Natural killer cell (primary cell): ENCODE data around the gene TRIM54. TPM values are rescaled to one million over a fixed set of nuclear protein-coding genes. Genes with fewer than 3 reads are reported as not detected.
A peak's percentile ranks its signal among the peaks of the same experiment; 100 is the strongest.

Experiments used
- ATAC-seq, 3 donors: fragments of 150-1000 bp in 2 of 3; fragments of 200-7000 bp in 1 of 3; cut with Tn5 transposase; 1 replicate in 1 of 3; 2 replicates in 2 of 3; pipeline ENCODE4 v1.10.0; 2021; ENCODE audit warnings: mild to moderate bottlenecking in 2 of 3, moderate library complexity in 2 of 3
- DNase-seq, 2 donors: peaks; one replicate each; pipeline versions ENCODE4 v3.0.0 to v3.0.0-alpha.2; 2013 to 2021; ENCODE audit warnings: mixed read lengths in 1 of 2
- H3K27ac ChIP-seq: one replicate; pipeline ENCODE4 v1.5.1; 2013; ENCODE audit warnings: mild to moderate bottlenecking, low read length
- H3K27me3 ChIP-seq: one replicate; pipeline ENCODE4 v1.6.1; 2013; ENCODE audit warnings: low read length; ENCODE audit not compliant: control insufficient read depth, insufficient read depth
- H3K36me3 ChIP-seq: one replicate; pipeline ENCODE4 v1.6.1; 2013; ENCODE audit warnings: low read length; ENCODE audit not compliant: control insufficient read depth, insufficient read depth
- H3K4me1 ChIP-seq: one replicate; pipeline ENCODE4 v1.6.1; 2013; ENCODE audit warnings: low read length; ENCODE audit not compliant: control insufficient read depth, insufficient read depth
- H3K4me3 ChIP-seq: one replicate; pipeline ENCODE4 v1.5.1; 2013; ENCODE audit warnings: low read length
- H3K9me3 ChIP-seq: one replicate; pipeline ENCODE4 v1.6.1; 2013; ENCODE audit warnings: low read length; ENCODE audit not compliant: control insufficient read depth, insufficient read depth
- H3K27ac Mint-ChIP-seq, 2 donors: one replicate each; pipeline ENCODE4 v1.8.0; 2022; ENCODE audit warnings: mild to moderate bottlenecking in 2 of 2, mixed read lengths in 2 of 2, moderate library complexity in 1 of 2
- H3K27me3 Mint-ChIP-seq, 2 donors: one replicate each; pipeline ENCODE4 v1.8.0; 2022; ENCODE audit warnings: low read depth in 2 of 2, mixed read lengths in 2 of 2
- H3K36me3 Mint-ChIP-seq: one replicate; pipeline ENCODE4 v1.8.0; 2022; ENCODE audit warnings: mixed read lengths
- H3K4me1 Mint-ChIP-seq, 2 donors: one replicate each; pipeline ENCODE4 v1.8.0; 2022; ENCODE audit warnings: mixed read lengths in 2 of 2
- H3K4me3 Mint-ChIP-seq: one replicate; pipeline ENCODE4 v1.8.0; 2022; ENCODE audit warnings: mild to moderate bottlenecking, moderate library complexity, mixed read lengths
- H3K9me3 Mint-ChIP-seq, 2 donors: one replicate each; pipeline ENCODE4 v1.8.0; 2022; ENCODE audit warnings: mixed read lengths in 2 of 2
- WGBS: methylation state at CpG from one replicate; pipeline ENCODE4 v1.1.7; 2013; ENCODE audit warnings: missing lambda C conversion rate; ENCODE audit not compliant: insufficient coverage; 5-methylcytosine and 5-hydroxymethylcytosine counted together
- intact Hi-C: fragments of 100-400 bp; cut with micrococcal nuclease; formaldehyde crosslinking; loops from one replicate; pipeline ENCODE4 v1.14.2; 2022
- total RNA-seq, 4 donors: library from RNA; stranded (reverse); fragments of 120-200 nt in 1 of 4; gene quantifications; one replicate each; pipeline versions ENCODE4 v1.2.3 to v1.2.4, GENCODE V29; 2013 to 2022
- TF ChIP-seq, protein P1 (sequence below): fragments of 200-600 bp; IDR thresholded peaks from one replicate; pipeline ENCODE4 v1.8.0; 2022; ENCODE audit warnings: antibody characterized with exemption

TRIM54 gene
- total RNA-seq, 3 donors from 2014 or later (not counting 1 experiment from before 2014, with no cell fraction given) = 0.18 to 0.21 TPM; not detected in 1

DNA sequence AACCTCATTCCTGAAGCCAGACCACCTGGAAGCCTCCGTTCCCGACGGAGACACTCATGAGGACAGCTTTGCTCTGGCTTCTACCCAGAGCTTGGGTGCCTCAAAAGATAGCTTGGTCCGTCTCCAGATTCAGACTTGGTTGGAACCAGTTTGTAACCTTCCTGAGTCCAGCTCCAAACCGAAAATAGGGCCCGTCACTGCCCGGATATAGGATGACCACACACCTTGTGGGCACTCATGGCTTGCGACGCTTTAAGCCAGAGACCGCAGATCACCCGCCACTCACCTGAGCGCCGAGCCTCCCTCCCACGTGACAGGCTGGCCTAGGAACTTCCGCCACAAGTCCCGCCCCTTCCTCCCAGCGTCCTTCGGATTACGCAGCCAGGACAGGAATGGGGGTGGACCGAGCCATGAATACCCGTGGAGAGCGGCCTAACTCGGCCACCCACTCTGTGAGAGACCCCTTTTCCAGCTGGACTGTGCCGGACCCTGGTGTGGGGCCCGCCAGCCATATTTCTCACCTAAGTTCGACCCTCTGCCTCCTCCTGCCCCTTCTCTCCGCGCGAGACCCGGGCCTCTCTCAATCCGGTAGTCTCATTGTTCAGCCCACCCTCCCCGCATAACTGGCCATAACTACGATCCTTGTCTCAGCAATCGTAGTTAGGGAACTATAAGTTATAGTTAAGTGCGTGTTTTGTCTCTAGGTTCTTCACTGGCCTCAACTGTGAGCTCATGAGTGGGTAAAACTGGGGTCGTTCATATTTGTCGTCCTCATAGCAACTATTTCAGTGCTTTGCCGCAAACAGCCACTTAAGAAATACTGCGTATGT is 40.8 kb downstream of the TRIM54 start, which contains the start of gene MPV17:
Gene MPV17, minus strand, starts transcription at position 332 of the 830 bp plus-strand sequence. CDS start 580 bp downstream, outside the sequence.
- Mint-ChIP-seq H3K27me3 (no peaks in the 10 kb centered on the region), H3K9me3 (no peaks in the 10 kb centered on the region), H3K4me1 (peaks cover 18 to 23% of the 10 kb centered on the region in 2 donors), H3K4me3 (peak within 1 kb of the TSS; percentile 99), H3K36me3 (peaks cover 10% of the 10 kb centered on the region), H3K27ac (peak within 1 kb of the TSS; percentile 98 to 99)
- DNase-seq = peak; percentile 79 to 93
- peak within 1 kb of the TSS; percentile 79 for H3K4me3 ChIP-seq
- H3K36me3 ChIP-seq = peaks cover 16% of the 10 kb centered on the region
- H3K27ac ChIP-seq = peak within 1 kb of the TSS; percentile 88
- under 1% methylated on average over 38 of the region's 39 CpGs for WGBS
- ATAC-seq = peak; percentile 96 to 98 (median 96)
- H3K4me1 ChIP-seq = peaks cover 18% of the 10 kb centered on the region
- H3K27me3 ChIP-seq = no peaks in the 10 kb centered on the region
- TF ChIP-seq, protein P1, sequence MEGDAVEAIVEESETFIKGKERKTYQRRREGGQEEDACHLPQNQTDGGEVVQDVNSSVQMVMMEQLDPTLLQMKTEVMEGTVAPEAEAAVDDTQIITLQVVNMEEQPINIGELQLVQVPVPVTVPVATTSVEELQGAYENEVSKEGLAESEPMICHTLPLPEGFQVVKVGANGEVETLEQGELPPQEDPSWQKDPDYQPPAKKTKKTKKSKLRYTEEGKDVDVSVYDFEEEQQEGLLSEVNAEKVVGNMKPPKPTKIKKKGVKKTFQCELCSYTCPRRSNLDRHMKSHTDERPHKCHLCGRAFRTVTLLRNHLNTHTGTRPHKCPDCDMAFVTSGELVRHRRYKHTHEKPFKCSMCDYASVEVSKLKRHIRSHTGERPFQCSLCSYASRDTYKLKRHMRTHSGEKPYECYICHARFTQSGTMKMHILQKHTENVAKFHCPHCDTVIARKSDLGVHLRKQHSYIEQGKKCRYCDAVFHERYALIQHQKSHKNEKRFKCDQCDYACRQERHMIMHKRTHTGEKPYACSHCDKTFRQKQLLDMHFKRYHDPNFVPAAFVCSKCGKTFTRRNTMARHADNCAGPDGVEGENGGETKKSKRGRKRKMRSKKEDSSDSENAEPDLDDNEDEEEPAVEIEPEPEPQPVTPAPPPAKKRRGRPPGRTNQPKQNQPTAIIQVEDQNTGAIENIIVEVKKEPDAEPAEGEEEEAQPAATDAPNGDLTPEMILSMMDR = no peak
- H3K9me3 ChIP-seq = no peaks in the 10 kb centered on the region
- intact Hi-C loops = loop anchor here (1.0 kb wide), 1 partner anchor 33 kb away; the partner anchor contains the start of gene GTF3C2

DNA sequence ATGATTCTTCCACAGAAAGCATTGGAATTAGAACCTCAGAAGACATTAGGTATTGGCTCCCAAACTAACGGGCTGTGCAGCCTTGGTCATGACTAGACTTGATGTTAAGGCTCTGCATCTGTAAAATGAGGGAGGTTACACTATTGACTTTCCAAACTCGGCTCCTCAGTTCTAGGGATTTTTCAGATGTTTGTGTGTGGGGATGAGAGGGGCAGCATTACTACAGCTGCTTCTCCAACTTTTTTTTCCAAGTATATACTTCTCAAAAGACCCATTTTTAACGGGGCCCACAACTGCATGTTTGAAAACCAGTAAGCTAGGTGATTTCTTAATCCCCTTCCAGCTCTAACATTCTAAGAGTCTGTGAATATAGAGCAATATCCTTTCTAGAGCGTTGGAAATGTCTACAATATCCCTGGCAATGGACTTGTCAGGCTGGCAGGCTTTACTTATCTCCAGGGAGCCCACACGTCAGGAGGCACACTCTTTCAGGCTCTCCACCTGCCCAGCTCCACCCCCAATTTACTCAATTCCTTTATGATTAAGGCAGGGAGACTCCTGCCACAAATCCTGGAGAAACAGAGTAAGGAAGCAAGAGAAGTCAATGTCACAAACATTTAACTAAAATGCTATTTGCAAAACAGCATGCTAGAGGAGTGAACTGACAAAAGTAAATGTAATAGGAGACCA is 41.5 kb downstream of the TRIM54 start:
- Mint-ChIP-seq H3K27ac (peak overlapping the region; percentile 98 to 99), H3K9me3 (no peaks in the 10 kb centered on the region), H3K4me3 (peak overlapping the region; percentile 99), H3K27me3 (no peaks in the 10 kb centered on the region), H3K36me3 (peaks cover 18% of the 10 kb centered on the region), H3K4me1 (peaks cover 18 to 23% of the 10 kb centered on the region in 2 donors)
- WGBS = 60% methylated on average over 4 of the region's 5 CpGs
- Histone ChIP-seq H3K36me3 (peaks cover 22% of the 10 kb centered on the region), H3K9me3 (no peaks in the 10 kb centered on the region), H3K4me1 (peaks cover 18% of the 10 kb centered on the region), H3K27me3 (no peaks in the 10 kb centered on the region), H3K4me3 (peak overlapping the region; percentile 79), H3K27ac (peak overlapping the region; percentile 88)
- DNase-seq = no peak
- TF ChIP-seq, protein P1 = no peak
- intact Hi-C loops = loop anchor here (1.0 kb wide), 1 partner anchor 33 kb away; the partner anchor contains the start of gene GTF3C2
- no peak for ATAC-seq

DNA sequence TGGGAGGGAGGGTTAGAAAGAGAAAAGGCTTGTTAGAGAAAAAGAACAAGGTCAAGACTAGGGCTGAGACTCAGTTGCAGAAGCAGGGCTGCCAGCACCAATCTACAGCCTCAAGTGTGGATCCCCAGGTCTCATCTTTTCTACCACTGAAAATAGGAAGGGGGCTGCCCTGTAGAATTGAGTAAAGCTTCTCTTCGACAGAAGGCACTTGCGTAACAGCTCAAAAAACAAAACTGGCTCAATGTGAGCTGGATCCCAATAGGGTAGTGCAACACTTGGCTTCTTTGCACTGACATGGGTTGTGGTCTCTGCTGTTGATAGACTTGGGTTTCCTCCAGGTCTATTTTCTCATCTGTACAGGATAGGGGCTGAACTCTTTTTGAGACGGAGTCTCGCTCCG is 42.5 kb downstream of the TRIM54 start:
- Histone ChIP-seq H3K36me3 (peaks cover 32% of the 10 kb centered on the region), H3K4me3 (no peak overlapping the region), H3K4me1 (peaks cover 18% of the 10 kb centered on the region), H3K27me3 (no peaks in the 10 kb centered on the region), H3K27ac (no peak overlapping the region), H3K9me3 (no peaks in the 10 kb centered on the region)
- TF ChIP-seq, protein P1 = no peak
- peaks cover 21% of the 10 kb centered on the region for H3K36me3 Mint-ChIP-seq
- ATAC-seq (no peak), DNase-seq (no peak)
- intact Hi-C loops = no loop called here
- 94% methylated on average over 5 of the region's 5 CpGs for WGBS
- H3K4me3 Mint-ChIP-seq = peak overlapping the region; percentile 59
- peak overlapping the region; percentile 98 to 99 for H3K27ac Mint-ChIP-seq
- no peaks in the 10 kb centered on the region for H3K9me3 Mint-ChIP-seq
- no peaks in the 10 kb centered on the region for H3K27me3 Mint-ChIP-seq
- H3K4me1 Mint-ChIP-seq = peaks cover 18 to 23% of the 10 kb centered on the region in 2 donors
